ELF-1 (cell line): ENCODE measurements around the gene PPP1R9B.

Source experiments
- DNase-seq: peaks from one replicate; pipeline ENCODE4 v3.0.0-alpha.2; 2016; ENCODE audit warnings: low read depth, low spot score

PPP1R9B gene

GRCh38 chr17:50141745-50142110, 8.7 kb downstream of the PPP1R9B start:
- no peak for DNase-seq

GRCh38 chr17:50141026-50141744, 9.3 kb downstream of the PPP1R9B start:
- DNase-seq, result no peak

GRCh38 chr17:50139950-50140885, 10.3 kb downstream of the PPP1R9B start:
- peak; percentile 93 for DNase-seq

DNA sequence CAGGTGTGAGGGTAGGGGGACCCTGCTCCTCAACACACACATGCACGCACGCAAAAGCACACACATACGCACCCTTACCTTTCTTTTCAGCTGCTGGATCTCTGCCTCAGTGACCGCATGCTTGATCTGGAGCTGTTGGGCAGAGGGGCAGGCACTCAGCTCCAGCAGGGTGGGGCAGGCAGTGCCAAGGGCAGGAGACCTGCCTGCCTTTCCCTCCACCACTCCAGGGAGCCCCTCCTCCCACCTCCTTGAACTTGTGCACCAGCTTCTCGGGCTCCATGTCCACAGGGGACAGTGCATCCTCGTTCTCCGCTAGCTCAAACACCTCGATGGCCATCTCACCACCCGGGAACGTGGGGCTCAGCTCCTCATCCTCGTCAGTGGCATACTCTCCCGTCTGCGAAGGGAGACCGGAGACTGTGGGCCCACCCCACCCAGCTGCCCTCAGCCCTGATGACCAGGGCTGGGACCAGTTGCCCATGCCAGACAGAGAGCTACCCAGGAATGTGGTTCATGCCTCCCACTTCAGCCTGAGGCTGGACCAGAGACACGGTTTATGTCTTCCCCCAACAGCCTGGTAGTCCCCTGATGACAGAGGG, 11.2 kb downstream of the PPP1R9B start:
- DNase-seq, result no peak

GRCh38 chr17:50137042-50137441, 13.4 kb downstream of the PPP1R9B start:
- no peak for DNase-seq

DNA sequence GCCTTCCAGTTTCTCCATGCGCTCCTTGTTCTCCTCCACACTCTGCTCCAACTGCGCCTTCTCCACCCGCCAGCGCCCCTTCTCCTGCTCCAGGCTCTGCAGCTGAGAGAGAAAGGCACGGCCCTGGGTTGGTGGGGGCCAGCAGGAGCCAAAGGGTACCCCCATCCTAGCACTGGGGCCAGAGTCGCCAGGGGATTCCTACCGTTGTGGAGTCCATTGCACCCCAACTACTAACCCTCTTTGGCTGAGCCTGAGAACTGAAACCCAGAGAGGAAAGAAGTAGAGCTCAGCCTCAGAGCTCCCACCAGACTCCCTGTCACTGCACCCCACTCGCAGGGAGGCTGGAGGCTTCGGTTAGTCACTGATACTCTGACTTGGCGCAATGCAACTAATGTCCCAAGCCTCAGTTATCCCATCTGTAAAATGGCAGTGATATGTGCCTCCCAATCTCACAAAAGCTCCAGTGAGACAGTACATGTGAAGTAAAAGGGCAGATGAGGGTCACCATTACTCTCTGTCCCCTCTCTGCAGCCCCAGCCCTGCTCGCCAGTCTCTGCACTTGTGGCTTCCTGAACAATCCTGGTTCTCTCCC, 14.3 kb downstream of the PPP1R9B start:
- no peak for DNase-seq

DNA sequence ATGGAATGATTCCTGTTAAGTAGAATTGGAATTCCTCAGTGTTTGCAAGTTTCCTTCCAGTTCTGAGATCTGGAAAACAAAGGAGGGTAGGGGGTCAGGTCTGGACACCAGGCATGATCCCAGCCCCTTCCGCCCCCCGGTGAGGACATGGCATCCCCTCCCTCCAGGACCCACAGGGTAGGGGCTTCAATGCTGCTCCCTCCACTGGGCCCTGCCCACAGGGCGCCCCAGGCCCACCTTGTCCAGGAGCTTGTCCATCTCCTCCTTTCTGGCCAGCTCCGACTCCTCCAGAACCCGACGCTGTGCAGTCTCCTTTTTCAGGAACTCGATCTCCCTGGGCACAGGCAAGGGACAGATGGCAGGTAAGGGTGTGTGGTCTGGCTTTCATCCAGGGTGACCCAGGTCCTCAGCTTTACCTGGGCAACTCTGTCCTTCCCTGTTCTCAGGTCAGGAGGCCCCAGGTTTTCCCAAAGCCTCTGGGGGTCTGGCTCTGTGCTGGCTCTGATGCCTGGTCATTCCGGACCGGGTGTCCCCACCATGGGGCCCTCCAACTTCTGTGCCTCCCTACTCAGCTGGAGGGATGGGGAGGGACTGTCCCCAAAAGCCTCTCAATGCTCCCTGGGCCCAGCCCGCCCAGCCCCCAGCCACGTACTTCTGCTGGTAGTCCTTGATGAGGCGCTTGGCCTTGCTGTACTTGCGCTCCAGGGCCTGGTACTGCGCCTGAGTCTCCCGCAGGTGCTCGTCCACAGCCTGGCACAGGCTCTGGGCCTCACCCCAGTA, 15.0 kb downstream of the PPP1R9B start:
- no peak for DNase-seq

DNA sequence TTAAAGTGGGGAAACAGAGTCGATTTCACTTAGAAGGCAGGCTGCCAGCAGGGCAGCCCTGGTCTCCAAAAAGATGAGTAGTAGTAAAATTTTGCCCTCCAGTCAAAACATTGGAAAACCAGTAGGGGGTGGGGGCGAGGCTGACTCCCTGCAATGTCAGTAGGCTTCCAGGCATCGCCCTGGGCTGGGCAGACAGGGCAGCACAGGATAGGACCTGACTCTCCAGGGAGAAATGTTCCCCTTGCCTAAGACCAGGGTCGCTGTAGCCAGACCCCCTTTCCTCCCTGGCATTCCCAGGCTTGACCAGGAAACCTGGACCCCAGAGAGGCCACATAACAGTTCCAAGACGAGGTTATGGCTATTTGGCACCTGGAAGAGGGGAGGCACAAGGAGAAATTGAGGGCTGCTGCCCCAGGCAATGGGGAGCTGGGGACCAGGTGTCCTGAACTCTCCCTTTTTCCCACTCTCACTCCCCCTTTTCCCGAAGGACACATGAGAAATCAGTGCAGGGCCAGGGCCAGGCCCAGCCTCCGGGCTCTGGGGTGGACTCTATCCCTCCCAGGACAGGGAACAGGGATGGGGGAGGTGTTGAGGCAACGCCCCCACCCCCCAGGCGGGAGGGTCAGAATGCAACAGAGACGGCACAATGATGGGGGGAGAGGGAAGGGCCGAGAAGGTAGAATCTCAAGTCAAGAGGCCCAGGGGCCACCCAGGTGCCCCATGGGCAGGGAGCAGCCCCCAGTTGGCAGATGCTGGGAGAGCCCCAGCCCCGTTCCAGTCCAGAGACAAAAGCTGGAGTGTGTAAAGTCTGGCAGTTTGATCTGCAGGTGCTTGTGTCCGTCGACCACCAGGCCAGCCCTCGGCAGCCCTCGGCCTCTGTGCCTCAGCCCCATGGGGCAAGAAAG, 16.0 kb downstream of the PPP1R9B start:
- DNase-seq, result peak; percentile 51

DNA sequence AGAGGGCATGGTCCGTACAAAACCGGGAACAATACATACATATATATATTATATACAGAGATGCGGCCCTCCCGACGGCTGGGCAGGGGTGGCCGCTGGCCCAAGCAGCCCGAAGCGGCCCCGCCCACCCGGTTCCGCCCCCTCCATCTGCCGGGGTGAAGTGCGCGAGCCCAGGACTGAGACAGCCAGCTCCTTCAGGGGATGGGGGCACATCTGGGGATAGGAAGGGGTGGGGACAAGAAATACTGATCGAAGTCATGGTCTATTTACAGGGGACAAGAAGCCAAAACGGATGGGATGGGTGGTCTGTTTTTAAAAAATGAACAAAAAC, 16.7 kb downstream of the PPP1R9B start:
- DNase-seq, result no peak

- peak; percentile 74 for DNase-seq
These were observed 17.3 kb downstream of the PPP1R9B start for GRCh38 chr17:50133028-50133768.

- no peak for DNase-seq
These were observed 18.2 kb downstream of the PPP1R9B start for GRCh38 chr17:50132104-50132794.

DNA sequence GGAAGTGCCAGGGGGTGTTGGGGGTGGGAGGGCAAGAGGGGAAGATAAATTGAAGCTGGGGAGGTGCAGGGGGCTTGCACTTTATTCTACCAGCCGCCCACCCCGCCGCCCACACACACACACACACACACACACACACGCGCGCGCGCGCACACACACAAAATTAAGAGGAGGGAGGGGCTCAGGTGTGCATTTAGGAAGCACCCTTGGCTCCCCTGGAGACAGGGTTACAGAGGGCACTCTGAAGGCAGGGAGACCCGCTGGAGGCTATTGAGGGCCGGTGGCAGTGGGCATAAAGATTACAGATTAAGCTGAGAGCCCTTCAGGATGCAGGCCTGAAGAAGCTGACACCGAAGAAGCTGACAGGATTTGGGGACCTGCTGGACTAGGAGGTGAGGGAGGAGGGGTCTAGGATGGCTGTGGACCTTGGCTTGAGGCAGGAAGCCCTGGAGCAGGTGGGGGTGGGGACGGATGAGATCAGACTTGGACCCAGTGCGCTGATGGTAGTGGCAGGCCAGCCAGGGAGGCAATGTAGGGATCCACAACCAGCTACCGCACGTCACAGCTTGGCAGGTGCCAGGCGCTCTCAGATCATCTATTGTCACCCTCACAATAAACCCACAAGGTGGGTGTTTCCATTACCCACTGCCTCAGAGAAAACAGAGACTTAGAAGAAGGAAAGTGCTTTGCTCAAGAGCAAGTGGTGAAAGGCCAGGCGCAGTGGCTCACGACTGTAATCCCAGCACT, 19.7 kb downstream of the PPP1R9B start:
- DNase-seq, result peak; percentile 58

DNA sequence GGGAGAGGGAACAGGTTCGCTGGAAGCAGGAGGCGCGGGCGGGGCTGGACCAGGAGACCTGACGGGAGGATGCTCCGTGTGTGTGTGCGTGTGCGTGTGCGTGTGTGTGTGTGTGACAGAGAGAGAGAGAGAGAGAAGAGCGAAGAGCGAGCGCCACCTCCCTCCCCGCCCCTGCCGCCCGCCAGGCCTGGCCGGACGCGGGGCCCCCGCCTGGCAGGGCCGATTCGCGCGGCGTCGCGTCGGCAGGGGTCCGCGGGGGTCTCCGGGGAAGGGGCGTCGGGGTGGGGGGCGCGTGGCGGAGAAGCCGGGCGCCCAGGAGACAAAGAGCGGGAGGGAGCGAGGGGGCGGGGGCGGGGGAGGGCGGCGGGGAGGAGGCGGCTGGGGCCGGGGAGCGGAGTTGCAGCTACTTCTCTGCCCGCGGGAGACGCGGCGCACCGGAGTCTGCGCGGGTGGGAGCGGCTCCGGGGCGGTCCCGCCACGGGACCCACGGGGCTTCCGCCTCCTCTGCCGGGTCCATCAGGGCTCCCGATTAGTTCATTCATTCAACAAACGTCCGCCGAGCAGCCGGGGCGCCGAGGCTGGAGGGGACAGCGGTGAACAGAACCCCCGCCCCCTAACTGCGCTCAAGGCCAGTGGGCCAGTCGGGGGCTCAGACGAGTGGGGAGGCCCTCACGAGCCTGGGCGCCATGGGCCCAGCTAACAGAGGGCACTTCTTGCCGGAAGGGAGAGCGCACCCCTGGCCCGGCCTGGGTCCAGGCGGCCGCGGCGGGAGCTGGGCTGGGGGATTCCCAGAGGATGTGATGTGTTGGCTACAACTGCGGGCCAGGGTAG, 20.5 kb downstream of the PPP1R9B start, which contains the start of gene SAMD14:
Gene SAMD14 (minus strand): TSS at position 433 of the 831 bp plus-strand sequence. CDS start 5,201 bp downstream, outside the sequence.
- DNase-seq, result peak; percentile 38

- DNase-seq, result no peak
These were observed 21.1 kb downstream of the PPP1R9B start for GRCh38 chr17:50129353-50129727.

DNA sequence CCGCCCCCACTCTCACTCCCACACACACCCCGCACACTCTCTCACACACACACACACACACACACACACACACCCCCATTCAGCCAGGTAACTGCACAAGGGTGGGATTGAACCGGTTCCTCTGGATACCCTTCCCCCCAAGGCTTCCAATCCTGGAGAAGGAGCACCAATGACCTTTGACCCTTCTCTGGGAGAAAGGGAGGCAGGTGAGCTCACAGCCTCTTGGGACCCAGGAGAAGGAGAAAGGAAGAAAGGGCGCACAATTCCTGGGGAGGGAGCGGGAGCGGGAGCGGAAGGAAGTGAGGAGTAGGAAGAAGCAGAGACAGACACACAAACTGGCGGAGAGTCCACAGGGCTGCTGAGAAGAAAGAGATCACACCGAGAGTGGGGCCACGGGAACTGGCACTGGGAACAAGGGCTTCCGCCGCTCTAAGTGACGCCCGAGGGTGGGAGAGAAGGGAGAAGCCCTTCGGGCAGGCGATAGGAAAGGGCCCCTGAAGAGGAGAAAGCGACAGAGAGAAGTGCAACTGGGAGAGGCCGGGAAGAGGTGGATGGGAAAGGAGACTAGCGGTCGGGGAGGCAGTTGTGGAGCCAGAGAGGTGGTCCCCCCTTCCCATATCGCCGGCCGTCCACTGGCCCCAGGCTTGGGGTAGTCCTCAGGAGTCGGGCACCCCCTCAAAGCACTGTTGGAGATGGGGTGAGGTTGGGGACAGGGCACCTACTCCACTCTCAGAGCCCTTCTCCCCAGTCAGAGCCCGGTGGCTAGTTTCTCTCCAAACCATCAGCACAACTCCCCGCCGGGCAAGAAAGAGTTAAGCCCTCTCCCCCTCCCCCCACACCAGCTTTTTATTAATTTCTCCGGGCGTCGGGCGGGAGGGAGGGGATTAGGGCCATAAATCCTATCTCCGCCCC, 21.8 kb downstream of the PPP1R9B start:
- peak; percentile 90 for DNase-seq

- DNase-seq, result peak; percentile 23
These were observed 22.6 kb downstream of the PPP1R9B start for GRCh38 chr17:50127697-50128361.
